ENCODE measurements around the gene SELENOI. TPM values are rescaled to one million over a fixed set of nuclear protein-coding genes. Genes with fewer than 3 reads are reported as not detected.

SELENOI gene
- total and polyA plus RNA-seq, 2 donors (not counting 3 experiments of a cell fraction or from before 2014, with no cell fraction given) = 10.8 to 25.3 TPM

Other genes with a start within 250 kb of the SELENOI start
- 3.1 and 4.5 TPM in 2 replicates for gene GAREM2, start 173.1 kb upstream of the SELENOI start, total RNA-seq
- 3.7 TPM in 2 replicates for gene GAREM2, start 173.1 kb upstream of the SELENOI start, polyA plus RNA-seq
- gene HADHA, start 101.5 kb upstream of the SELENOI start, total RNA-seq = 151 and 158 TPM in 2 replicates
- 67.5 and 79.4 TPM in 2 replicates for gene HADHA, start 101.5 kb upstream of the SELENOI start, polyA plus RNA-seq
- 85.6 and 100 TPM in 2 replicates for gene HADHB, start 101.2 kb upstream of the SELENOI start, total RNA-seq
- gene HADHB, start 101.2 kb upstream of the SELENOI start, polyA plus RNA-seq = 69.7 and 92.9 TPM in 2 replicates
- gene ADGRF3, start 646 bp downstream of the SELENOI start, total RNA-seq = 0.18 and 0.73 TPM in 2 replicates
- 0.21 and 0.30 TPM in 2 replicates for gene ADGRF3, start 646 bp downstream of the SELENOI start, polyA plus RNA-seq
- 0.21 and 0.44 TPM in 2 replicates for gene DRC1, start 55.8 kb downstream of the SELENOI start, total RNA-seq
- not detected in 2 replicates for gene DRC1, start 55.8 kb downstream of the SELENOI start, polyA plus RNA-seq
- 0.16 and 0.22 TPM in 2 replicates for gene OTOF, start 132.0 kb downstream of the SELENOI start, total RNA-seq
- gene OTOF, start 132.0 kb downstream of the SELENOI start, polyA plus RNA-seq = 0.05 and 0.06 TPM in 2 replicates